Chondrocyte (in vitro differentiated cells): ENCODE results near the gene EIF4EBP2. TPM values are rescaled to one million over a fixed set of nuclear protein-coding genes. Genes with fewer than 3 reads are reported as not detected.
A peak's percentile ranks its signal among the peaks of the same experiment; 100 is the strongest.

Source experiments
- DNase-seq: peaks from one replicate; pipeline ENCODE4 v3.0.0; 2021; ENCODE audit warnings: mixed read lengths, low spot score
- H3K27ac Mint-ChIP-seq: one replicate; pipeline ENCODE4 v1.8.0; 2021; ENCODE audit warnings: mild to moderate bottlenecking, moderate library complexity, mixed read lengths; ENCODE audit not compliant: unreplicated experiment
- H3K27me3 Mint-ChIP-seq: 2 replicates; pipeline ENCODE4 v1.8.0; 2021; ENCODE audit warnings: low read depth, mixed read lengths
- H3K36me3 Mint-ChIP-seq: 2 replicates; pipeline ENCODE4 v1.8.0; 2021; ENCODE audit warnings: low read depth, mixed read lengths
- H3K4me1 Mint-ChIP-seq: 2 replicates; pipeline ENCODE4 v1.8.0; 2021; ENCODE audit warnings: low read depth, mild to moderate bottlenecking, mixed read lengths
- H3K4me3 Mint-ChIP-seq: one replicate; pipeline ENCODE4 v1.8.0; 2021; ENCODE audit warnings: mild to moderate bottlenecking, moderate library complexity, mixed read lengths; ENCODE audit not compliant: unreplicated experiment
- H3K9me3 Mint-ChIP-seq: 2 replicates; pipeline ENCODE4 v1.8.0; 2021; ENCODE audit warnings: low read depth, mixed read lengths
- total RNA-seq: library from RNA; stranded (reverse); gene quantifications from 3 replicates; pipeline ENCODE4 v1.2.1, GENCODE V29; 2021
- TF ChIP-seq, protein P1 (sequence below): fragments of 200-600 bp; sonication (generic); IDR thresholded peaks from 2 replicates; pipeline ENCODE4 v1.5.0; 2021; ENCODE audit warnings: antibody characterized with exemption, mild to moderate bottlenecking, moderate library complexity

EIF4EBP2 gene
- total RNA-seq, 1 donor from 2014 or later = 39.6 TPM

DNA sequence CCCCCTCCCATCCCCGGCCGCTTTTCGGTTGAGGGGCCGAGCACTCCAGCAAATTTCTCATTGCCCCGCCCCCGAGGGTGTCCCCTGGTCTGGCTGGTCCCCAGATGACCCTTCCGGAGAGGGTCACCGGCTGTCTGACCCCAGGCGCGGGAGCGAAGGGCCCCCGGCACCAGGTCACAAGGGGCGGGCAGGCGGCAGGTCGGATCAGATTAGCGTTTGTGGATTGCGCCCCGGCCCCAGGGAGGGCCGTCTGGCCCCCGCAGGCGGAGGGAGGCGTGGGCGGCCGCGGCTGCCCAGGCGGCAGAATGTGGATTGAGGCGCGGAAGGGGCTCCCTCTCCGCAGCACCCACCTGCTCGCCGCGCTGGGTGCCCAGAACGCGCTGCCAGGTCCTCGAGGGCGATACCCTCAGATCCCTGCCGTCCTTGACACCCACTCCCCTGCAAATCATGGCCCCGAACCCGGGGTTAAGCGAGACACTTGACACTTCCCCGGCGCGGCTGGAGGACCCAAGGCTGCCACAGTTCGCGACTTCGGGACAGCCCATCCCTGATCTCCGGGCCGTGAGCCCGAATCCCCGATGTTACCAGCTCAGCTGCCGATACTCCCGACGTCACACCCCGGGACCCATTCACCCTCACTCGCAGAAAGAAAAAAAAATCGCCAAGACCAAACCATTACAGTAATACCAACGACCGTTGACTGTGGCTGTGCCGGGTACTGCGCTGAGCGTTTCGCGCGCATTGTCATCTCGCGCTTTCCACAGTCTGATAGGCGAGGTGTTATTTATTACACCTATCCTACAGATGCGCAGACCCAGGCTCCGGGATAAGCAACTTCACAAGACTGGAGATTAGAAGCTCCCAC, 36.6 kb downstream of the EIF4EBP2 start:
- peaks cover 13% of the 10 kb centered on the region for H3K4me1 Mint-ChIP-seq
- DNase-seq = peak; percentile 79
- H3K27me3 Mint-ChIP-seq = peaks cover 33% of the 10 kb centered on the region
- H3K9me3 Mint-ChIP-seq = no peaks in the 10 kb centered on the region
- TF ChIP-seq, protein P1, sequence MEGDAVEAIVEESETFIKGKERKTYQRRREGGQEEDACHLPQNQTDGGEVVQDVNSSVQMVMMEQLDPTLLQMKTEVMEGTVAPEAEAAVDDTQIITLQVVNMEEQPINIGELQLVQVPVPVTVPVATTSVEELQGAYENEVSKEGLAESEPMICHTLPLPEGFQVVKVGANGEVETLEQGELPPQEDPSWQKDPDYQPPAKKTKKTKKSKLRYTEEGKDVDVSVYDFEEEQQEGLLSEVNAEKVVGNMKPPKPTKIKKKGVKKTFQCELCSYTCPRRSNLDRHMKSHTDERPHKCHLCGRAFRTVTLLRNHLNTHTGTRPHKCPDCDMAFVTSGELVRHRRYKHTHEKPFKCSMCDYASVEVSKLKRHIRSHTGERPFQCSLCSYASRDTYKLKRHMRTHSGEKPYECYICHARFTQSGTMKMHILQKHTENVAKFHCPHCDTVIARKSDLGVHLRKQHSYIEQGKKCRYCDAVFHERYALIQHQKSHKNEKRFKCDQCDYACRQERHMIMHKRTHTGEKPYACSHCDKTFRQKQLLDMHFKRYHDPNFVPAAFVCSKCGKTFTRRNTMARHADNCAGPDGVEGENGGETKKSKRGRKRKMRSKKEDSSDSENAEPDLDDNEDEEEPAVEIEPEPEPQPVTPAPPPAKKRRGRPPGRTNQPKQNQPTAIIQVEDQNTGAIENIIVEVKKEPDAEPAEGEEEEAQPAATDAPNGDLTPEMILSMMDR = no peak
- H3K36me3 Mint-ChIP-seq = no peaks in the 10 kb centered on the region
- H3K4me3 Mint-ChIP-seq = peak overlapping the region; percentile 65
- H3K27ac Mint-ChIP-seq = no peak overlapping the region

DNA sequence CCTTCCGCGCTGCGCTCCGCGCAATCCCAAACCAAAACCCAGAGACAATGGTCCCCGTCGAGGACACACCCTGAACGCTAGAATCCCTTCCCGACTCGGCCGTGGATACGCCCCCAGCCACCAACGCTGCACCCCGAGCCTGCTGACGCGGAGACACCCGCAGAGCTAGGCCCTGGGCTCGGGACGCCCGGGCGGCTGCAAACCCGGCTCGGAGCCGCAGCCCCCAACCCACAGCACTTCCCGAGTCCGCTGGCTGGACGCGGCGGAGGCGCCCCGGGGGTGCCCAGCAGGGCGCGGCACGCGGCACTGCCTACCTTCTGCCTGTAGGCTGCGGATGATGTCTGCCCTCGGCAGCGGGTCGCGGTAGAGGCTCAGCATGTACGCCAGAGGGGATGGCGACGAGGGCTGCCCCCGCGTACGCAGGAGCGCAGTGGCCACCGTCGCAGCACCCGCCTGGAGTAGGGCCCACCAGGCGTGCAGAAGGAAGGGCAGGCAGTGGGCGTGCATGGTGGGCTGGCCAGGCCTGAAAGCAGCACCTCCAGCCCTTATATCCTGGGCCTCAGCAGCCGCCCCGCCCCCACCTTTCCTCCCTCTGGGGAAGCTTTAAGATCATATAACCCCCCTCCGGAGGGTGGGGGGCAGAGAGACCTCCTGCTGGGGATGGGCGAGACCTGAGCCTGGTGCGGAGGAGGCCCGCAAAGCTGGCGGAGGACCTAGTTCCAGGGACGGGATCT, 37.4 kb downstream of the EIF4EBP2 start, which contains the start of gene NODAL:
Gene NODAL, minus strand, starts transcription at position 521 of the 734 bp plus-strand sequence. Its CDS starts 14 bp downstream, at position 507.
- H3K36me3 Mint-ChIP-seq = no peaks in the 10 kb centered on the region
- H3K27ac Mint-ChIP-seq = no peak within 1 kb of the TSS
- peaks cover 33% of the 10 kb centered on the region for H3K27me3 Mint-ChIP-seq
- no peaks in the 10 kb centered on the region for H3K9me3 Mint-ChIP-seq
- H3K4me1 Mint-ChIP-seq = peaks cover 21% of the 10 kb centered on the region
- TF ChIP-seq, protein P1 = no peak
- peak; percentile 90 for DNase-seq
- H3K4me3 Mint-ChIP-seq = peak within 1 kb of the TSS; percentile 65

DNA sequence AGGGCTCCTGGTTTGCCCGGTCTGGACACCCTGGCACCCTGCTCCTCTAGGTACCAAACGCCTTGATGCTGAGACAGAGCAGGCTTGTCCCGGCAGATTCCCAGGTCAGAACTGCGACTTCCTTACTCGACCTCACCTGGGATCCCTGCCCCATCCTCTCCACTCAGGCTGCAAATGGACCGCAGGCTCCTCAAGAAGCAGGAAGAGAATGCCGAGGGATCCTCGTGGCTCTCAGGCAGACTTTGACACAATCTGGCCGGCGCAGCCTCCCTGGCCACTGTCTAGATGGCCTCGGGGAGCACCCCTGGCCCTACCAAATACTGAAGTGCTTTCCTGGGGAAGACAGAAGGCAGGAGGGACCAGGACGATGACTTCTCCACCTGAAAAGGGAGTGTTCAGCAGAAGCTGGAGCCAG, 38.0 kb downstream of the EIF4EBP2 start:
- Mint-ChIP-seq H3K36me3 (no peaks in the 10 kb centered on the region), H3K4me3 (peak overlapping the region; percentile 7), H3K27ac (no peak overlapping the region), H3K4me1 (peaks cover 21% of the 10 kb centered on the region), H3K27me3 (peaks cover 33% of the 10 kb centered on the region), H3K9me3 (no peaks in the 10 kb centered on the region)
- TF ChIP-seq, protein P1 = no peak
- DNase-seq = no peak

DNA sequence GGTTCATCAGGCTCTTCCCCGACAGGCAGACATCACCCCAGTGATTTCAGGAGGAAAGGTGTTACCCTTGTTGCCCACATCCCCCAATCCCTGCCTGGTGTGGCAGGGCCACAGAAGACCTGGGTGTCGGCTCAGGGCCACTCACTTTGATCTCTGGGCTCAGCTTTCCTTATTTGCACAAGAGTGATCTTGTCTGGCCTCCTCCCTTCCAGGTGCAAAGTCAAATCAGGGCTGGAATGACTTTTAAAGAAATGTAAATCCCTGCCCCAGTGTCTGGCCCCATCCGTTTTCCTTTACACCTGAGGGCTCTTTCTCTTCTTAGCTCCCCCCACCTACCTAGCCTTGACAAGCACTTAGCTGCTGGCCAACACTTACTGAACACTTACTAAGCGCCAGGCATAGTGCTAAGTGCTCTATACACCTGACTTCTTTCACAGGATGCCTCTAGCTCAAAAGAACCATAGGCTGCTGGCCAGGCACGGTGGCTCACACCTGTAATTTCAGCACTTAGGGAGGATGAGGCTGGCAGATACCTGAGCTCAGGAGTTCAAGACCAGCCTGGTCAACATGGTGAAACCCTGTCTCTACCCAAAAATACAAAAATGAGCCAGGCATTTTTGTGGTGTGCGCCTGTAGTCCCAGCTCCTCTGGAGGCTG, 38.5 kb downstream of the EIF4EBP2 start:
- TF ChIP-seq, protein P1 = no peak
- Mint-ChIP-seq H3K4me3 (no peak overlapping the region), H3K27me3 (peaks cover 33% of the 10 kb centered on the region), H3K4me1 (peaks cover 21% of the 10 kb centered on the region), H3K27ac (no peak overlapping the region), H3K9me3 (no peaks in the 10 kb centered on the region), H3K36me3 (no peaks in the 10 kb centered on the region)
- peak; percentile 37 for DNase-seq

DNA sequence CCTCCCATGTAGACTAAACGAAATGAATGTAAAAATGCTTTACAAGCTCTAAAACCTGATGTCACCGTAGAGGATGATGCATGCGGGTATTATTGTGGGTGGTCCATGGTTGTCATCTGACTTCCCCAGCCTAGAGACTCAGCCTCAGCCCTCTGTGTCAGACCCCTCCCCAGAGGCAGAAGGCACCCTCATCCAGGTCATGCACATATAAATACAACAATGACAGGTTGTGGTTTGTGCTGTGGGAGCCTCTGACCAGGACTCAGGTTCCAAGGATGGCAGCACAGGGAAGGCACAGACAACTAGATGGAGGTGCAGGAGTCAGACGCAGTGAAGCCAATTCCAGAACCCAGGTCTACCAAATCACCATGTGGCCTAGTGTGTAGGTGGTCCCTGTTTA, 40.8 kb downstream of the EIF4EBP2 start:
- TF ChIP-seq, protein P1 = no peak
- H3K4me1 Mint-ChIP-seq = peaks cover 29% of the 10 kb centered on the region
- DNase-seq = no peak
- H3K36me3 Mint-ChIP-seq = no peaks in the 10 kb centered on the region
- H3K9me3 Mint-ChIP-seq = no peaks in the 10 kb centered on the region
- H3K27me3 Mint-ChIP-seq = peaks cover 20% of the 10 kb centered on the region
- H3K27ac Mint-ChIP-seq = no peak overlapping the region
- no peak overlapping the region for H3K4me3 Mint-ChIP-seq
